Measurements from ENCODE around the gene ODC1.

ODC1 gene

DNA sequence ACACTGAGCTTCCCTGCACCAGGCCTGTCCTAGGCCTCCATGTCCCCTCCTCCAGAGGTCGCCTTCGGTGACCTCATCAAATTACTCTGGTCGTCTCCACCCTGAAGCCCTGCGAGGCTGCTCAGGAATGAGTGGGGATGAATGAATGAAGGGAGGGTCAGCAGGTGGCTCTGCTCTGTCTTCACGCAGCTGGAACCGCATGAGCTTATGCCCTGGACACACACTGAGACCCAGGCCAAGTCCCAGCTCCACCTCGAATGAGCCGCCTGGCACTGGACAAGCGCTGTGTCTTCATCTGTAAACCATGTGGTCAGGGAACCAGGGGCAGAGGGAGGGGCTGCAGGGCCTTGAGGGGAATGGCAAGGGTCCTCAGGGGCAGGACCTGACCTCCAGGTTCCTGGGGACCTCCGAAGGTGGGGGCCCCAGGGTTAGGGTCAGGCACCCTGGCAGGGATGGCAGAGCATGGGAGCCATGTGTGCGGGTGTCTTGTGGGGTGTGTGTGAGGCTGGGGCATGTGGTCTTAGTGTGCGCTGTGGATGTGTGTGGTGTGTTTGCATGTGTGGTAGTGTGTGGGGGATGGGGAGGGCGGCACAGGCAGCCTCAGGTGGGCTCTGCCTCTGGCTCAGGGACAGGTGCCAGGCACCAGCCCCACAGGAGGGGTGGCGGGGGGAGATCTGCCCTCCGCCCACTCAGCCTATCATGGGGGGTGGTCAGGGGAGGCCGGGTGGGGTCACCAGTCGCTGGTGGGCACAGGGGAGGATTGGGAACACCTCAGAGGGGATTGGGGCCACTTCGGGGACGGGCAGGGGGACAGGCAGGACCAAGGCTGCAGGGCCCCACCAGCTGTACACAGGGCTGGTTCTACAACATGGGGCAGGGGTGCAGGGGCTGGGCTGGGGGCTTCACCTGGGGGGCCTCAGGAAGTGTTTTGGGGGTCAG lies 13.9 kb downstream of the ODC1 start:
- no peak for DNase-seq (ENCODE audit: low read depth)

DNA sequence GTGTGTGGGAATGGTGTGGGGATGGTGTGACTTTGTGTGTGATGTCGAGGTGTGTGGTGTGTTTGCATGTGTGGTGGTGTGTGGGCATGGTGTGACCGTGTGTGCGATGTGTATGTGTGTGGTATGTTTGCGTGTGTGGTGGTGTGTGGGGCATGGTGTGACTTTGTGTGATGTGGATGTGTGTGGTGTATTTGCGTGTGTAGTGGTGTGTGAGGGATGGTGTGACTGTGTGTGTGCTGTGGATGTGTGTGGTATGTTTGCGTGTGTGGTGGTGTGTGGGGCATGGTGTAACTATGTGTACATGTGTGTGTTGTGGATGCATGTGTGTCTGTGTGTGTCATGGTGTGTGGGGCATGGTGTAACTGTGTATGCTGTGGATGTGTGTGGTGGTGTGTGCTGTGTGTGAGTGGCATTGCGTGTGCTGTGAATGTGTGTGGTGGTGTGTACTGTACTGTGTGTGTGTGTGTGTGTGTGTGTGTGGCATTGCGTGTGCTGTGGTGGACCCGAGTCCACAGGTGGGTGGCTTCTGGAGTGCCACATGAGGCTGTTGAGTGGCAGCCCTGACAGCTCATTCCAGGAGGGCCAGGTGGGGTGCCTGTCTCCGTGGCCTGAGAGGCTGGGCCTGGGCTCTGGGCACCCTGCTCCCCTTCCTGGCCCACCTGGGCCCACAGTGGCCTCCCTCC lies 14.7 kb downstream of the ODC1 start:
- no peak for DNase-seq (ENCODE audit: low read depth)

DNA sequence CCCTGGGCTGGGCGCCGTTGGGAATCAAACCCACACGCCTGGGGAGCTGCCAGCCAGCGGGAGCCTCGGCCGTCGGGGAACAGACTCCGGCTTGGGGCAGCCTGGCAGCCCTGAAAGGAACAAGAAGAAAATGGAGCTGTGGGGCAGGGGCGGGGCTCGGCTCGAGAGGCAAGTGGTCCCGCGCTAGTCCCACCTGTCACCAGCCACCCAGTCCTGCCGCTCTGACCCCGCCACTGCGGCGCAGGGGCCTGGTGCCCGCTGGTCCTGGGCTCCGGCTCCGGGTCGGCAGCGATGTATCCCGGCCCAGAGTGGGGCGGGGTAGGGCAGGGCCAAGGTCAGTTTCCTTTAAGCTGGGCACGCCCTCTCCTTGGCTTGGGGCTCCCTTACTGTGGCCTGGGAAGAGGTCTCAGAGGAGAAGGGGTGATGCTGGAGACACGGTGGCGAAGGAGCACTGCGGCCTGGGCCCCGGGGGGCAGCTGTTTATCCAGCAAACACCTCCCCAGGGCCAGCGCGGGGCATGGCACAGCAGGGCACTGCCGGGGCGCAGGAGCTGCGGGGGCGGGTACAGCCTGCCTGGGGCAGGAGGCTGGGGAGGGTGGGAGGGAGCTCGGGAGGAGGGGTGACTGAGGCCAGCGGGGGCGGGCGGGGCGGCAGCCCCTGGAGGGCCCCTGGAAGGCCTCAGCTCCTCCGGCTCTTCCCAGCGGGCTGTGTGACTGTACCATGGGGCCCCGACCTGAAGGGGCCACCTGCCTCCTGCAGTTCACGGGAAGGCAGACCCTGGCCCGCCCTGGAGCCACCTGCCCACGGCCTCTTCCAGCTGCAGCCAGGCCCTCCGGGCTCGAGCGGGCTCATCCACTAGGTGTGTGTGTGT lies 15.6 kb downstream of the ODC1 start:
- DNase-seq (ENCODE audit: low read depth): no peak

DNA sequence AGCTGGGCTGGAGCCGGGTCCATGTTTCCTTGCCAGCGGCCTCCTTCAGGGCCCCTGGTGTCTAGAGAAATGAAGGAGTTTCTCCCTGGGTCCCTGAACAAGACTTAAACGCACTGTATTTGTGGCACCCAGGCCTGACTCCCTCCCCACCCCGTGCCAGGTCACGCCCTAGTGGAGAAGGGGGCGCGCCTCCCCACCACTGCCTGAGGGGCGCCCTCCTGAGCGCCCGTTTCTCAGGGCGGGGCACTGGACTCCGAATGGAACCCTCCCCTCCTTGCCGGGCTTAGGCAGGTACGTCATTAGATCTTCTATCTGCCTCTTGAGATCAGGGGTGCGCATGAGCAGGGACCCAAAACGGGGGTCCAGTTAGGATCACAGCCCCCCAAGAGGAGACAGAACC lies 16.3 kb downstream of the ODC1 start:
- DNase-seq (ENCODE audit: low read depth): no peak

DNA sequence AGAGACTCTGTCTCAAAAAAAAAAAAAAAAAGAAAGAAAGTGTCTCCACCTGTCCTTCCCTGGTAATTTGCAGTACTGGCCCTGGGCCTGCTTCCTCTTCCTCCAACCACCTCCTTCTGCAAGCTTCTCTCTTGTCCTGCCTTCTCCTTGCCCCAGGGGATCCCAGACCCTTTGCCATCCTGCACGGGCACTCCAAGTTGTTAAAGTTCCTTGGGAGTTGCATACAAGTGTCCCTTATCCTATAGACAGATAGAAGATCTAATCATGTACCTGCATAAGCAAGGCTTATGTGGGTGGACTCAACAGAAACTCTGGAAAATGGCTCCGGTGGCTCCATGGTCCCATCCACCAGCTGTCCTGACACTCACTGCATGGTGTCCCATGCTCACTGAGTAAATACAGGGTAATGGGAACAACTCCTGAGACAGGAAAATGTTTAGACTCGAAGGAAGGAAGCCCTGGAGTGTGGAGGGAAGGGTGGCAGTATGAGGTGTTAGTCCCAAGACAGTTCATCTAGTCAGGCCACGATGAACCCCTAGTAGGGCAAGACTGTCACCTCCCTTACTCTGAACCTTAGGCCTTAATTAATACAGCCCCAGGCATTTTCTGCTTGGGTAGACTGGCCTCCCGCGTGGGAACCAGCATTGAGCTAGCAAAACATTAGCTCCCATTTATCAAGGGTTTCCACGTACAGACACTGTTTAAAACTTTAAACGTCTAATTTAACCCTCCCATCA lies 17.1 kb downstream of the ODC1 start:
- no peak for DNase-seq (ENCODE audit: low read depth)

DNA sequence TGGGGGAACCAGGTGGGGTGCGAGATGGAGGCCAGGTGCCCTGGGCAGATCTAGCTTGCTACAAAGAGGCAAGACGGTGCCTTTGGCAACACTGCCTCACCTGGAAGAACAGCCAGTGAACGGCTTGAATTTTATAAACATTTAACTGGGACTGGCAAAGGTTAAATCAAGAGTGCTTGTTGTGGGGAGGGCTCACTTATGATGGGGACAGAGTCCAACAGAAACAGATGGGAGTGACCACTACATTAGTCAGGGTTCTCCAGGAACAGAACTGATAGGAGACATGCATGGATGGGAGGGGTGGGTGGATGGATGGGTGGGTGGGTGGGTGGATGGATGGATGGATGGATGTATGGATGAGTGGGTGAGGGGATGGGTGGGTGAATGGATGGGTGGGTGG lies 19.2 kb downstream of the ODC1 start:
- DNase-seq (ENCODE audit: low read depth): no peak

DNA sequence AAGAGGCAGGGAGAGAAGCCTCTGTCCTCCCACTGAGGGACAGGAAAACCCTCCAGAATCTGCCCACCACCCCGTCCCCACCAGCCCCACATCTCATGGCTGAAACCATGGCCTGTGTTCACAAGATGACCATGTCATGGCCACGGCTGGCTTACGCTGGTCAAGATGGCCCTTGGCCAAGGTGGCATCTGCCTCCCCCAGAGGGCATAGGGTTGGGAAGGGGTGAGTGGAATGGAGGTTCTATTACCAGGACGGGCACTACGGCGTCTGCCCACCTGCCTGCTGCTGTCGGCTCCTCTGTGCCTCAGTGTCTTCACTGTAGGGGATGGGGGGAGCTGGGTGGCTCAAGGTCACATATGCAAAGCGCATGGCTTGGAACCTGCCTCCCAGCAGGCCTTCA lies 19.8 kb downstream of the ODC1 start:
- no peak for DNase-seq (ENCODE audit: low read depth)

DNA sequence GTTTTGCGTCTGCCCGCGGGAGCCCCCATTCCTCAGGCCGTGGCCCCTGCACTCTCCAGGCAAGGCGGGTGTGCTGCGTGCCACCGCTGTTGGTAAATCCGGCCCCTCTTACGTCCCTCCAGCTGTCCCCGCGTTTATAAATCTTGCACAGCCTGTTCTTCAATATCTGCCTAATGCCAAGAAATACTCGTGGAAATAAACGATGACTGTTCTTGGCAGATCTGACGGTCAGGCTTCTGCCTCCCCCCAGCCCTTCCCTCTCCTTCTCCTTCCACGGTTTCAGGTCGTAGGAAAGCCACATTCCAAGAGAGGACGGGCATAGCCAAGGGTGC lies 20.5 kb downstream of the ODC1 start:
- DNase-seq (ENCODE audit: low read depth): no peak

DNA sequence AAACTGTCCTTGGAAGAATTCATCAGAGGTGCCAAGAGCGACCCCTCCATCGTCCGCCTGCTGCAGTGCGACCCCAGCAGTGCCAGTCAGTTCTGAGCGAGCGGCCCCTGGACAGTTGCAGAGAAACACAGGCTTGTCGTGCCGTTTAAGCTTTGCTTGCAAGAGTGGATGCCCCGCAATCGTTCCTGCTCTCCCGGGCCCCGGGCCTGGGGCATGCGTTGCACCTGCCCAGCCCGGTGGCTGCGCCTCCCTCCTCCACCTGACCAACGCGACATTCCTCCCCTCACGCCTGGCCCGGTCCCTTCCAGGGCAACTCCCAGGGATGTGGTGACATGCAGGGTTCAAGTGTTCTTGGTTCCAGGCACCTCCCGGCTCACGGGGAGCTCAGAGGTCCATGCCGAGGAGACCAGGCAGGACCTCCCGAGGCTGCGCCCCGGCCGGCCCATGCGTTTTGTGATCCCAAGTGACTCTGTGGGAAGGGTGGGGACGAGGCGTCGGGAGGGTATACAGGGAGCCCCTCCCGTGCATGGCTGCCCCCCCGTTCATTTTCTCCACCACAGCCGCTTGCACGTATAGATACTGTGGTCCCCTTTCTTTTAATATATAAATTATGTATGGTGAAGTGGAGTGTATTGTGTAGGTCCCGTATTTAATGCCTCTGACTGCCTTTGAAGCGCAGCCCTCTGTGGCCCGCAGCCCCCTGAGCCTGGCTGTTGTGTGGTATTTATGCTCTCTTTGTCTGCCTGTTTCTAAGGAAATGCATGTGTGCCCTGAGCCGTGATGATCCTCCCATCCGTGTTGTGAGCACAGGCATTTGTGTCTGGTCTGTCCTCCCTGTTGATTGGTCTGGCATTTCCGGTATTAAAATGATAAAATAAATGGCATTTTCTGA lies 21.2 kb downstream of the ODC1 start:
- no peak for DNase-seq (ENCODE audit: low read depth)

DNA sequence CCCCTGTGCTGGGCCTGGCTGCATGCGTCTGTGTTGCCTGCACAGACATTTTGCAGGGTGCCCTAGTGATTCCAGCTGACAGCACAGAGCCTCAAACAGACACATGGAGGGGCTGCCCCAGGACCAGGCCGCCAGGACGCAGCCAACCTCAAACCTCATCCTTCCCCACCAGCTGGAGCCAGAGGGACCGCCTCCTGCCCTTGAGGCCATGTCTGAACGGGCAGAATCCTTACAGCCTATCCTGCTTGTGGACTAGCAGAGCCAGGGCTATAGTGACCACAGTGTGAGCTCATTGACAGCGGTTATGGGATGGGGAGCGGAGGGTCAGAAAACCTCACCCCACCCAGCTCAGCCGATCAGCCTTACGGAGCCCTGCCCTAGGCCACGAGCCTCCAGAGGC lies 22.4 kb downstream of the ODC1 start:
- no peak for DNase-seq (ENCODE audit: low read depth)

DNA sequence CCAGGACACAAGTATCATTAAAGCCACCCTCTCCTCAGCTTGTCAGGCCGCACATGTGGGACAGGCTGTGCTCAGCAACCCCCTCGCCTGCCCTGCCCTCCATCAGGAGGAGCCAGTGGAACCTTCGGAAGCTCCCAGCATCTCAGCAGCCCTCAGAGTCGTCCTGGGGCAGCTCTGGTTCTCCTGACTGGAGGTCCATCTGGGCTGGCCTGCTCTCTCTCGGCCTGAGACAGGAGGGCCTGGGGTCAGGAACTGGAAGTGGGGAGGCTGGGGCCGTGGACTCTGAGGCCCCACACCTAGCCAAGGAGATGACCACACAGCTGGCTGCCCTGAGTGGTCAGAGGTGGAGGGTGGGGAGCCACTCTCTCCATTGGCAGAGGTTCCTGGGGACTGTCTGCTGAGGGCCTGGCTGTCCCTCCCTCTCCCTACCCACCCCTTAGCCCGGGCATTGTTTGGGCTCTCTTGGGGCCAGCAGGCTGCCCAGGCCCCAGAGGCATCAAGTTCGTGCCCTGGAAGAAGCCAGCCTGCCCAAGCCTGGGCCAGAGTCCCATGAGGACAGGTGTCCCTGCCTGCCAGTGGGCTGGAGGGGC lies 23.1 kb downstream of the ODC1 start:
- no peak for DNase-seq (ENCODE audit: low read depth)

DNA sequence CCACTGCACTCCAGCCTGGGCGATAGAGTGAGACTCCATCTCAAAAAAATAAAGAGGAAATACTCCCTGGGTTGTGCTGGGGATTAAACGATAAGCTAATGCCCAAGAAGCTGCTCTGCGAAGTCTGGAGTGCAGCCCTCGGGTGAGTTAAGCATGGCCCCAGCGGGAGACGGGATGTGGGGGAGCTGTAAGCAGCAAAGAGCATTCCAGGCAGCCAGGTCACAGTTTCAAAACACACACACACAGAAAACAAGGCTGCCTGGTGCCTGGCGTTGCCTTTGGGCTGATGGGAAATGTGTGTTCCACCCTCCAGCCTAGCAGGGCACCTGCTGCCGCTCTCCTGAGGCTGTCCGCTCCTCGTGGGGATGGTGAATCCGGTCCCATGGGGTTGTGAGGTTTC lies 24.1 kb downstream of the ODC1 start:
- no peak for DNase-seq (ENCODE audit: low read depth)

DNA sequence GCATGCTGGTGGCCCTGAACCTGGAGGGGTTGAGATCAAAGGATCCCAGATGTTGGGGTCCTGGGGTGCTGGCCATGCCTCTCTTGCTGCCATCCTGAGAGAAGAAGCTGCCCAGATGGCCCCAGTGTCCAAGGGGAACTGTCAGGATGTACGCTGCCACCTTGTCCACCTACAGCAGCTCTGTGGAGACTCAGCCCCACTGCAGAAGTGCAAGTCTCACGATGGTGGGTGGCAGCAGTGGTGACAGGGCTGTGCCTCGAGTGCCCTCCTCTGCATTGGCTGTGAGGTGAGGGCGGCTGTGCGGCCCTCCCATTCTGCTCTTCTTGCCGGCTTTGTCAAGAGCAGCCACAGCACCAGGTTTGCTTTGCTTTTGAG lies 24.7 kb downstream of the ODC1 start:
- no peak for DNase-seq (ENCODE audit: low read depth)

DNA sequence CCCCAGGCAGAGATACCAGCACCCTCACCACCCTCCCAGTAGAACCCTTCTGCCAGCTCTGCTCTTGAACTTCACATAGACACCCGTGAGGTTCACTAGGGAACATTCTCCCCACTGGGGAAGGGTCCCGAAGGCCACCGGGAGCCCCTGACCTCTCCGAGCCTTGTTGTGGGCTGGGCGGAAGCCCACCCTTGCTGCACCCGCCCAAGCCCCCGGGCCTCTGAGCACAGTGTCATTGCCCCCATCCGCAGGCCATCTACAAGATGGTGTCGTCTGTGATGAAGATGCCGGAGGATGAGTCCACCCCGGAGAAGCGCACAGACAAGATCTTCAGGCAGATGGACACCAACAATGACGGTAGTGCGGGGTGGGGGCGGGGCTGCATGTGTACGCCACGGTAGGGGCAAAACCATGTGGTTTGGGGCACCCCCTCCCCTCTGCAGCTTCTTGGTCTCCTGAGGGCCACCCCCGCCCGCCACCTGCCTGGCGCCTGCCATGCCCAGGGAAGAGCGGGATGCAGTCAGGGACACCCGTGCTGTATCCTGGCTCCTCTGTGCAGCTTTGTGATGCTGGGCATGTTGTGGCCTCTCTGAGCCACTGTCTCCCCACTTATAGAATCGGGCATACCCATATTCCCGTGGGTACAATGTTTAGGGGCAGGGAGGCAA lies 25.3 kb downstream of the ODC1 start:
- DNase-seq (ENCODE audit: low read depth): no peak

DNA sequence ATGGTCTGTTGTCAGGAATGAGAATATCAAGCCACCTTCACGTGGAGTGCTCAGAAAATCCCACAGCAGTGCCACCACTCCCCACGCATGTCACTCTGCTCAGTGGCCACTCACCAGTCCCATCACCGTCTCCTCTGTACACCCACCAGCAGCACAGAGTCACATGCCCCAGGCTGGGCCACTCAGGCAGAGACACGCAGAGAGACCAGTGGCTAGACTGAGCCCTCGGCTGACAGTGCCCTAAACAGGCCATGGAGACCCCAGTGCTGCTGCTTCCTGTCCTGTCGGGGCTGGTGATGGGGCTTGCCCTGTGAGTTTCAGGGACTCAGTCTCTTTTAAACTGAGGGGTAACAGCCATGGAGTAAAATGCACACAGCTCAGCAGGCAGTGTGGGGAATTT lies 25.9 kb downstream of the ODC1 start:
- no peak for DNase-seq (ENCODE audit: low read depth)

DNA sequence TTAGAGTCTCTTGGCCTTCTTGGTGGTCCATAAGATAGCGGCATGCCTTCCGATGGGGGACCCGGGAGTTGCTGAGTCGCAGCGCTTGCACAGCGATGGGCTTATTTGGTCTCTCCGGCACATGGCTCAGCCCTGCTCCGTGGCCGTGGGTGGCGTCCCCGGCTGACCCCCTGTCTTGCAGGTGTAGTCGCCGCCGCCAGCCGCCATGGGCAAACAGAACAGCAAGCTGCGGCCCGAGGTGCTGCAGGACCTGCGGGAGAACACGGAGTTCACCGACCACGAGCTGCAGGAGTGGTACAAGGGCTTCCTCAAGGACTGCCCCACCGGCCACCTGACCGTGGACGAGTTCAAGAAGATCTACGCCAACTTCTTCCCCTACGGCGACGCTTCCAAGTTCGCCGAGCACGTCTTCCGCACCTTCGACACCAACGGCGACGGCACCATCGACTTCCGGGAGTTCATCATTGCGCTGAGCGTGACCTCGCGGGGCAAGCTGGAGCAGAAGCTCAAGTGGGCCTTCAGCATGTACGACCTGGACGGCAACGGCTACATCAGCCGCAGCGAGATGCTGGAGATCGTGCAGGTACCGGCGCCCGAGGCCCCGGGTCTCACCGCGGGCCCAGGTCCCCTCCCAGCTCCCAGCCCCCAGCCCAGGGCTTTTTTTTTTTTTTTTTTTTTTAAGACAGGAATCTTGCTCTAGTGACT lies 28.4 kb downstream of the ODC1 start:
- DNase-seq (ENCODE audit: low read depth): no peak

DNA sequence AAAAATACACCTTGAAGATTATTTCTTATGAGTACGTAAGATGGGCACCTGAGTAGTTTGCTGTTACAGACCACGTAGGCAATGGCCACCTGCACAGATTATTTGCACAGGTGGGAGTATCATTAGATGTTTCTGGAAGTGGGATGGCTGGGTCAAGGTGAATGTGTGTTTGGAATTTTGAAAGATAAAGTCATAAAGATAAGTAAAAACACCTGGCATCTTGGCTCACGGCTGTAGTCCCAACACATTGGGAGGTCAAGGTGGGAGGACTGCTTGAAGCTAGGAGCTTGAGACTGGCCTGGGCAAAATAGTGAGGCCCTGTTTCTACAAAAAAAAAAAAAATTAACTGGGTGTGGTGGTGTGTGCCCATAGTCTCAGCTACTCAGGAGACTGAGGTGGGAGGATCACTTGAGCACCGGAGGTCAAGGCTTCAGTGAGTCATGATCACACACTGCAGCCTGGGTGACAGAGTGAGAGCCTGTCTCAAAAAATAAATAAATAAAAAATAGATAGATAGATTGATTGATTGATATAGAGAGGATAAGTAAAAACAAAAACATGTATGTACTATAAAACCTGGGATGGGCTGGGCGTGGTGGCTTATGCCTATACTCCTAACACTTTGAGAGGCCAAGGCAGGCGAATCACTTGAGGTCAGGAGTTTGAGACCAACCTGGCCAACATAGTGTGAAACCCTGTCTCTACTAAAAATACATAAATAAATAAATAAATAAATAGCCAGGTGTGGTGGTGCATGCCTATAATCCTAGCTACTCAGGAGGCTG lies 30.4 kb downstream of the ODC1 start:
- no peak for DNase-seq (ENCODE audit: low read depth)

DNA sequence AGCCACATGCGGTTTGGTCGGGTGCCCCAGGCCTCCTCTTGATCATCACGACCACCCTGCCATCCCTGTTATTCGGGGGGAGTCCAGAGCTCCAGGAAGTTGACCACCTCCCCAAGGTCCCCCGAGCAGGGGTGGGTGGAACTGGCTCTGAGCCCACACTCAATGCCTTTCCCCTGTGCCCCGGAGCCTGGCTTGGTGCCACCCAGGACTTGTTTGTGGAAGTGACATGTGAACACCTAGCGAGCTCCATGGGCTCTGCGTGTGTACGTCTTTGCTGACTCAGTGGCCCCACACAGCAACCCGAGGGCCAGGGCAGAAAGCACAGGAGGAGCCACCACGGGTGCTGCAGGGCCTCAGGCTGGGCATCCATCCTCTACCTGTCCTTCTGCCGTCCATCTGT lies 32.5 kb downstream of the ODC1 start:
- DNase-seq (ENCODE audit: low read depth): no peak

DNA sequence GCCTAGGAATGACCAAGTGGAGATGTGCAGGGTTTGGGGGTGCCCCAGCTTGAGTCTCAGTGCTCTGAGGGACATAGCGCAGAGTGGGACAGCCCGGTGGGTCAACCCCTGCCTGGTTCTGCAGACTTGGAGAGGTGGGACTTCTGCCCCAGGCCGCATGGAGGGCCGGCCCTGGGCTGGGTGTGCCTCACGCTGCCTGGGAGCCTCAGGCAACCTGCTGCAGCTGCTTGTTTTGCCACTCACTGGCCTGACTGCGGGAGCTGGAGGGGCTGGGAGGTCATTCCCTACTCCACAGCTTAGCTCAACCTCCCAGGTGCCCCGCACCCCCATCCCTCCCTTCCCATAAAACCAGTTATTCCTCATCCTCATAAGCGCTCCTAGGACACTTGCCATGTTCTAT lies 33.1 kb downstream of the ODC1 start:
- DNase-seq (ENCODE audit: low read depth): no peak
